Choroid plexus epithelial cell (primary cell): ENCODE data around the gene POC5.

Experiments used
- DNase-seq: peaks from one replicate; pipeline ENCODE4 v3.0.0-alpha.2; 2010; ENCODE audit warnings: low read depth
- H3K4me3 ChIP-seq: 2 replicates; pipeline ENCODE4 v1.5.1; 2011; ENCODE audit warnings: low read depth, mild to moderate bottlenecking, control low read depth, low read length, moderate library complexity
- TF ChIP-seq, protein P1 (sequence below): conservative IDR thresholded peaks from 2 replicates; pipeline ENCODE4 v1.5.1; 2011; ENCODE audit warnings: low read depth, mild to moderate bottlenecking, control low read depth, inconsistent platforms, low read length, moderate library complexity

Gene POC5

DNA sequence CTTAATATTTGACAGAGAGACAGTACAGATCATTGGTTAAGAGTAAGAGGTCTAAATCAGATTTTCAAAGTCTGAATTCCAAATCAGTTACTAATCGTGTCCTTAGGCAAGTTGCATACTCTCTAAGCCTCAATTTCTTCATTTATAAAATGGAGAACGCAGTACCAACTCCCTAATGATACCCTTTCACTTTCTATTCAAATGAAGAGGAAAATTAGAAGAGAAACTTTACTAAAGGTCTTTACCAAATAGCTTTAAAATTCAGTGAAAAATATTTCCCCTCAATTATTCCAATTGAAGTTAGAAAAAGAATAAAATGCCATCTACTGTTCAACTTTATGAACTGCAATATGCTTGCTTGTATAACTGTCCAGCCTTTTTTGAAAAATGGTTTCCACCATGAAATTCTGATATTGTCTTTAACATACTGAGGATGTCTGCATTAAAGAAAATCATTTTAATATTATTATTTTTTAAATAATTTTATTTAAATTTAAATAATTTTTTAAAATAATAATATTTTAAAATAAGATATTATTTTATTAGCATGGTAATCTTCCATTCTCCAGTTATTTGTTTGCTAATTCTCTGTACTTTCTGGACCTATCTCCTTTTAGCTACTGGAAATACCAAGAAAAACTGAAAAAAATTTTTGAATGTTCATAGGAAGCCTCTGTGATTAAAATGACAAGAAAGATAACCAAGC, 36.0 kb downstream of the POC5 start:
- TF ChIP-seq, protein P1, sequence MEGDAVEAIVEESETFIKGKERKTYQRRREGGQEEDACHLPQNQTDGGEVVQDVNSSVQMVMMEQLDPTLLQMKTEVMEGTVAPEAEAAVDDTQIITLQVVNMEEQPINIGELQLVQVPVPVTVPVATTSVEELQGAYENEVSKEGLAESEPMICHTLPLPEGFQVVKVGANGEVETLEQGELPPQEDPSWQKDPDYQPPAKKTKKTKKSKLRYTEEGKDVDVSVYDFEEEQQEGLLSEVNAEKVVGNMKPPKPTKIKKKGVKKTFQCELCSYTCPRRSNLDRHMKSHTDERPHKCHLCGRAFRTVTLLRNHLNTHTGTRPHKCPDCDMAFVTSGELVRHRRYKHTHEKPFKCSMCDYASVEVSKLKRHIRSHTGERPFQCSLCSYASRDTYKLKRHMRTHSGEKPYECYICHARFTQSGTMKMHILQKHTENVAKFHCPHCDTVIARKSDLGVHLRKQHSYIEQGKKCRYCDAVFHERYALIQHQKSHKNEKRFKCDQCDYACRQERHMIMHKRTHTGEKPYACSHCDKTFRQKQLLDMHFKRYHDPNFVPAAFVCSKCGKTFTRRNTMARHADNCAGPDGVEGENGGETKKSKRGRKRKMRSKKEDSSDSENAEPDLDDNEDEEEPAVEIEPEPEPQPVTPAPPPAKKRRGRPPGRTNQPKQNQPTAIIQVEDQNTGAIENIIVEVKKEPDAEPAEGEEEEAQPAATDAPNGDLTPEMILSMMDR: no peak
- DNase-seq: peak; percentile 75
- H3K4me3 ChIP-seq: no peak overlapping the region

DNA sequence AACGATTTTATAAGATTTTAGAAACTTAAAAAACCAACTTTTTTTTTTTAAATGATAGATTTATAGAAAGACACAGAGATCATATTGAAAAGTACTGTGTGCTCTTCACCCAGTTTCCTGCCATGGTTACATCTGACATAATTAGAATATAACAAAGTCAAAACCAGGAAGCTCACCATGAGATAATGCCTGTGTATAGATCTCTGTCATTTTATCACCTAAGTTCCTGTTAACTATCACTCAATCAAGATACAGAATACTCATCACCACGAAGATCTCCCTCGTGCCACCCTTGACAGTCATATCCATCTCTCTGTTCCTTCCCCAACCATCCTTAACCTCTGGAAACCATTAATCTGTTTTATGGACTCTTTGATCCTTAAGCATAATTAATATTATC, 39.1 kb downstream of the POC5 start:
- DNase-seq: no peak
- no peak overlapping the region for H3K4me3 ChIP-seq
- TF ChIP-seq, protein P1: no peak

DNA sequence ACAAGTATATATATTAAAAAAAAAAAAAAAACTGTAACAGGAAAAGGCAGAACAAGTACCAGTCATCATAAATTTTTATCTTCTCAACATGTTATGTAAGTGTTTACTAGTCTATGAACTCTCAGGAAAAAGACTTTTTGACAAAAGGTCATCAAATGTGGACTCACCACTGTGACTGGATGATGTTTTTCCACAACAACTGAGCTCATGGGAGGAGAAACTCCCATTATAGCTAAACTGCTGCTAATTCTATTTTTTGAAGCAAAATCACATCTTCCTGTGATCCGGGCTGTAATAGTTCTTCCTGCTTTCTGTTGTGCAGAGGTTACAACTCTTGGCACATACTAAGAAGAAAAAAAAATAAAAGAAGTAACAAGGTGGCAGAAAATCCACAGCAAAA, 39.6 kb downstream of the POC5 start:
- TF ChIP-seq, protein P1: no peak
- H3K4me3 ChIP-seq: no peak overlapping the region
- DNase-seq: peak; percentile 84

DNA sequence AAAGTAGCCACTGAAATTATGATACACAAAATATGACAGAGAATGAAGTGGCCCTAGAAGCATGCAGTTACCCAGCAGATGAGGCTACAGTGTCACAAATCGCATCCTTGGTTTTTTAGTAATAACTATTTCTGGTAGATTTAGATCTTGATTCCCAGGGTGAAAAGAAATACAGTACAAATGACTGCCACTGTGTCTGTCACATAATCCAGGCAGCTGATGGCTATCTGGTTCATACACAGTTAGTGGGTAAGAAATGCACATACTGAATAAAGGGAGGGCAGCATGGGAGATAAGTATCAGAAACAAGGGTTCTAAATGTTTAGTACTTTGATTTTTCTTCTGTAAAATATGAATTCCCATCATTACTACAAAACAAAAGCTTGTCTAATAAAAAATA, 41.5 kb downstream of the POC5 start:
- TF ChIP-seq, protein P1: no peak
- no peak overlapping the region for H3K4me3 ChIP-seq
- DNase-seq: no peak

DNA sequence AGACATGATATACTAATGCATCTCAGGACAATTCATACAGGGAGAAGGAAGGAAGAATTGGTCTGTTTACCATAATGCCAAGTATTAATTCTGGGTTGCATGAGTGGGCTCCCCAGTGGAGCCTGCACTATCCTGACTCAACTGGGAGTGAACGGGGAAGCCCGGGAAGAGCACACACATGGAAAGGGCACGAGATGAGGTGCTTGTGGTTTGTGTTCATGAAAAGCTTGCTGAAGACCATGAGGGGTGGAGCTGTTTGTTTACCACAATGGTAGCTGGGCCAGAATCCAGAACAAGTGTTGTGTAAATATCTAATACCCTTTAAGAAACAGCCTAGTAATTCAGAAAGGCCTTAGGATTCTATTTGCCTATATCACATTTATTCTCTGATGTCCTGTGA, 44.6 kb downstream of the POC5 start:
- H3K4me3 ChIP-seq: no peak overlapping the region
- peak; percentile 70 for DNase-seq
- TF ChIP-seq, protein P1: no peak

DNA sequence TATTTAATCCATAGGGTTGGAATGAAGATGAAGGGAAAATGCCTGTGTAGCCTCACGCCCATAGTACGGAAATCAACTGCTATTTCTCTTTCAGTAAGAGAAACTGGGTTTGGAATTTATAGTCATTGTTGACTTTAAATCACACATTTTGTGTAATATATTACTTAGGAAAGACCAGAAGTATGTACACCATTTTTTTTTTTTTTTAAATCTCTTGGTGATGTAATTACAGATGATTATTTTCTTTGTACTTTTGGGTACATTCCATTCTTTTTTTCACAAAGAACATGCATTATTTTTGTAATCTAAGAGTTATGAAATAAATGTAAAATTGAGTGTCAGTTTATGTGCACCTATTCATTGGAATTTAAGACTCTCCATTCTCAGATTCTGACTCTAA, 45.7 kb downstream of the POC5 start:
- peak; percentile 79 for DNase-seq
- no peak overlapping the region for H3K4me3 ChIP-seq
- TF ChIP-seq, protein P1: no peak

DNA sequence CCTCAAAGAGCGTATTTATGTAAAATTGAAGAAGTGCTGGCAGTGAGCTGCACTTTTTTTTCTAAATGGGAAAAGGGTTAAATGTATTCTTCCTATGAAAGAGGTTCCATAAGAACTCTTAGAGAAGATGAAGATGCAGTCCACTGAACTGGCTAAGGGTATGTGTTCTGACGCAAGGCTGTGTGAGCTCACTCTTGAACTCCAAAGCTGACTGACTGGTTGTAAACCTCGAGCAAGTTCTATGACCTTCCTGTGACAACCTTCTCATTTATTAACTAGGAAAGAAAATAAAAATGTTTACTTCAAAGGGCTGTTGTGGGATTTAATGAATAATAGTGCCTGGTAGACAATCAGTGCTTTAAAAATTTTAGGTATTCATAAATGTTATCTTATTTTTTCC, 46.7 kb downstream of the POC5 start:
- DNase-seq: peak; percentile 88
- no peak overlapping the region for H3K4me3 ChIP-seq
- TF ChIP-seq, protein P1: no peak
